ENCODE results near the gene SKAP1. TPM values are rescaled to one million over a fixed set of nuclear protein-coding genes. Genes with fewer than 3 reads are reported as not detected.

SKAP1 gene
- polyA plus RNA-seq, 3 donors: 0.13 to 1.0 (median 0.52) TPM

- peaks cover 73 to 89% of the 10 kb centered on the region in 2 donors for H3K36me3 ChIP-seq (replicated peaks in 1 of 2; ENCODE audit: control insufficient read depth in 1 of 2, insufficient read depth in 2 of 2, low read length in 2 of 2)
- no peaks in the 10 kb centered on the region for H3K4me1 ChIP-seq (ENCODE audit: control insufficient read depth in 1 of 2, insufficient read depth in 2 of 2, low read length in 2 of 2)
- H3K27me3 ChIP-seq (ENCODE audit: control insufficient read depth in 2 of 2, insufficient read depth in 2 of 2, low read length in 2 of 2): no peaks in the 10 kb centered on the region
- Mint-ChIP-seq H3K9me3 (peaks cover 0 to 2% (median 0%) of the 10 kb centered on the region in 7 donors), H3K27ac (peak overlapping the region in 2 of 7 donors; percentile 50 to 60), H3K4me1 (no peaks in the 10 kb centered on the region), H3K36me3 (peaks cover 82 to 90% of the 10 kb centered on the region in 2 donors), H3K4me3 (no peak overlapping the region), H3K27me3 (ENCODE audit: low read depth in 3 of 3) (peaks cover 0 to 4% (median 2%) of the 10 kb centered on the region in 3 donors)
- no peak overlapping the region for H3K4me3 ChIP-seq (replicated peaks in 1 of 3; ENCODE audit: low read depth in 2 of 3, low read length in 3 of 3)
- H3K9ac ChIP-seq (ENCODE audit: insufficient read depth, low read length, poor library complexity, severe bottlenecking): no peak overlapping the region
- H3K4me2 ChIP-seq (replicated peaks; ENCODE audit: extremely low read depth, low read length, poor library complexity, severe bottlenecking): no peak overlapping the region
- intact Hi-C loops (cut with micrococcal nuclease): no loop called here
- DNase-seq: no peak
- peaks cover 8% of the 10 kb centered on the region for H3K79me2 ChIP-seq (ENCODE audit: insufficient read depth, low read length)
- no peak for TF ChIP-seq CTCF (IDR thresholded peaks at IDR 0.05)
- 94% methylated on average over 5 of the region's 6 CpGs for WGBS (ENCODE audit: insufficient coverage)
- H3K27ac ChIP-seq (ENCODE audit: low read depth in 1 of 2, low read length in 2 of 2): no peak overlapping the region
- H3K9me3 ChIP-seq (replicated peaks in 1 of 2; ENCODE audit: control insufficient read depth in 1 of 2, insufficient read depth in 1 of 2, low read length in 2 of 2): no peaks in the 10 kb centered on the region
- H2AFZ ChIP-seq (ENCODE audit: insufficient read depth, low read depth, low read length, poor library complexity, severe bottlenecking): no peak overlapping the region
- H4K20me1 ChIP-seq (ENCODE audit: insufficient read depth, low read length): peaks cover 64% of the 10 kb centered on the region
Observed at GRCh38 chr17:48123111-48123510, 306.9 kb downstream of the SKAP1 start.

- 80% methylated on average over 2 of the region's 3 CpGs for WGBS (ENCODE audit: insufficient coverage)
- H3K4me1 Mint-ChIP-seq: no peaks in the 10 kb centered on the region
- no peaks in the 10 kb centered on the region for H3K4me1 ChIP-seq (ENCODE audit: control insufficient read depth in 1 of 2, insufficient read depth in 2 of 2, low read length in 2 of 2)
- H3K79me2 ChIP-seq (ENCODE audit: insufficient read depth, low read length): peaks cover 8% of the 10 kb centered on the region
- peaks cover 86 to 95% of the 10 kb centered on the region in 2 donors for H3K36me3 Mint-ChIP-seq
- intact Hi-C loops (cut with micrococcal nuclease): no loop called here
- H4K20me1 ChIP-seq (ENCODE audit: insufficient read depth, low read length): peaks cover 69% of the 10 kb centered on the region
- H3K9ac ChIP-seq (ENCODE audit: insufficient read depth, low read length, poor library complexity, severe bottlenecking): no peak overlapping the region
- H3K27ac ChIP-seq (ENCODE audit: low read depth in 1 of 2, low read length in 2 of 2): no peak overlapping the region
- peaks cover 78 to 93% of the 10 kb centered on the region in 2 donors for H3K36me3 ChIP-seq (replicated peaks in 1 of 2; ENCODE audit: control insufficient read depth in 1 of 2, insufficient read depth in 2 of 2, low read length in 2 of 2)
- peaks cover 0 to 4% (median 2%) of the 10 kb centered on the region in 3 donors for H3K27me3 Mint-ChIP-seq (ENCODE audit: low read depth in 3 of 3)
- H3K9me3 Mint-ChIP-seq: peaks cover 0 to 2% (median 0%) of the 10 kb centered on the region in 7 donors
- no peaks in the 10 kb centered on the region for H3K27me3 ChIP-seq (ENCODE audit: control insufficient read depth in 2 of 2, insufficient read depth in 2 of 2, low read length in 2 of 2)
- H2AFZ ChIP-seq (ENCODE audit: insufficient read depth, low read depth, low read length, poor library complexity, severe bottlenecking): no peak overlapping the region
- H3K27ac Mint-ChIP-seq: peak overlapping the region in 1 of 7 donors; percentile 7
- DNase-seq: no peak
- H3K4me3 Mint-ChIP-seq: no peak overlapping the region
- no peak overlapping the region for H3K4me2 ChIP-seq (replicated peaks; ENCODE audit: extremely low read depth, low read length, poor library complexity, severe bottlenecking)
- no peak overlapping the region for H3K4me3 ChIP-seq (replicated peaks in 1 of 3; ENCODE audit: low read depth in 2 of 3, low read length in 3 of 3)
- no peak for TF ChIP-seq CTCF (IDR thresholded peaks at IDR 0.05)
- H3K9me3 ChIP-seq (replicated peaks in 1 of 2; ENCODE audit: control insufficient read depth in 1 of 2, insufficient read depth in 1 of 2, low read length in 2 of 2): no peaks in the 10 kb centered on the region
Observed at GRCh38 chr17:48122665-48123045, 307.4 kb downstream of the SKAP1 start.
